Dermis microvascular lymphatic vessel endothelial cell (primary cell): ENCODE results near the gene PLEKHG7. TPM values are rescaled to one million over a fixed set of nuclear protein-coding genes. Genes with fewer than 3 reads are reported as not detected.
A peak's percentile ranks its signal among the peaks of the same experiment; 100 is the strongest.
"Not testable (repeated sequence)": the region's sequence is repeated elsewhere in the genome, so short reads cannot be mapped to it uniquely, and the experiment has no call there.

ENCODE experiments used
- DNase-seq, 2 donors: peaks; one replicate each; pipeline versions ENCODE4 v3.0.0 to v3.0.0-alpha.2; 2010; ENCODE audit warnings: low read depth in 2 of 2
- total RNA-seq: library from RNA; depleted of rRNA; stranded (reverse); fragments of >200 nt; gene quantifications from 2 replicates; pipeline ENCODE4 v1.2.1, GENCODE V29; 2014

Gene PLEKHG7
- total RNA-seq, 1 donor from 2014 or later = not detected

- DNase-seq = no peak
Observed at GRCh38 chr12:92747151-92747550, 44.4 kb downstream of the PLEKHG7 start.

- DNase-seq = not testable (repeated sequence)
Observed at GRCh38 chr12:92749691-92750090, 46.9 kb downstream of the PLEKHG7 start.

GRCh38 chr12:92753976-92754885 is 51.4 kb downstream of the PLEKHG7 start:
- DNase-seq = peak in 1 of 2 donors; percentile 99

GRCh38 chr12:92756898-92757596 is 54.3 kb downstream of the PLEKHG7 start:
- no peak for DNase-seq

GRCh38 chr12:92757597-92758121 is 54.9 kb downstream of the PLEKHG7 start:
- DNase-seq = peak in 1 of 2 donors; percentile 69

GRCh38 chr12:92759634-92760268 is 57.0 kb downstream of the PLEKHG7 start:
- DNase-seq = peak in 1 of 2 donors; percentile 50

- DNase-seq = no peak
Observed at GRCh38 chr12:92762773-92763172, 60.0 kb downstream of the PLEKHG7 start.

- peak in 1 of 2 donors; percentile 26 for DNase-seq
Observed at GRCh38 chr12:92764831-92765230, 62.0 kb downstream of the PLEKHG7 start.

GRCh38 chr12:92765871-92766270 is 63.1 kb downstream of the PLEKHG7 start:
- no peak for DNase-seq

GRCh38 chr12:92769124-92769901 is 66.5 kb downstream of the PLEKHG7 start:
- DNase-seq = peak in 1 of 2 donors; percentile 92

GRCh38 chr12:92771001-92771400 is 68.2 kb downstream of the PLEKHG7 start:
- no peak for DNase-seq

GRCh38 chr12:92775416-92775815 is 72.6 kb downstream of the PLEKHG7 start:
- DNase-seq = no peak

- DNase-seq = peak; percentile 91 to 95
Observed at GRCh38 chr12:92778525-92778924, 75.7 kb downstream of the PLEKHG7 start.

GRCh38 chr12:92779902-92780301 is 77.1 kb downstream of the PLEKHG7 start:
- peak in 1 of 2 donors; percentile 26 for DNase-seq

- no peak for DNase-seq
Observed at GRCh38 chr12:92784356-92784755, 81.6 kb downstream of the PLEKHG7 start.

GRCh38 chr12:92784797-92785562 is 82.2 kb downstream of the PLEKHG7 start:
- DNase-seq = peak; percentile 78 to 89

GRCh38 chr12:92785563-92785950 is 82.8 kb downstream of the PLEKHG7 start:
- no peak for DNase-seq

GRCh38 chr12:92786045-92786444 is 83.3 kb downstream of the PLEKHG7 start:
- no peak for DNase-seq

- DNase-seq = not testable (repeated sequence)
Observed at GRCh38 chr12:92794356-92794755, 91.6 kb downstream of the PLEKHG7 start.

- DNase-seq = no peak
Observed at GRCh38 chr12:92794814-92795213, 92.0 kb downstream of the PLEKHG7 start.
